PC-9 (cell line): ENCODE data around the gene C4orf36.

Experiments used
- CTCF ChIP-seq: fragments of 200-600 bp; sonication (generic); conservative IDR thresholded peaks from 2 replicates; pipeline ENCODE4 v1.6.1; 2017; ENCODE audit warnings: mixed run types, antibody characterized with exemption, mild to moderate bottlenecking, moderate library complexity
- EZH2 ChIP-seq: fragments of 200-600 bp; sonication (generic); IDR thresholded peaks from 2 replicates; pipeline ENCODE4 v1.8.0; 2017; ENCODE audit warnings: antibody characterized with exemption, low read depth

DNA sequence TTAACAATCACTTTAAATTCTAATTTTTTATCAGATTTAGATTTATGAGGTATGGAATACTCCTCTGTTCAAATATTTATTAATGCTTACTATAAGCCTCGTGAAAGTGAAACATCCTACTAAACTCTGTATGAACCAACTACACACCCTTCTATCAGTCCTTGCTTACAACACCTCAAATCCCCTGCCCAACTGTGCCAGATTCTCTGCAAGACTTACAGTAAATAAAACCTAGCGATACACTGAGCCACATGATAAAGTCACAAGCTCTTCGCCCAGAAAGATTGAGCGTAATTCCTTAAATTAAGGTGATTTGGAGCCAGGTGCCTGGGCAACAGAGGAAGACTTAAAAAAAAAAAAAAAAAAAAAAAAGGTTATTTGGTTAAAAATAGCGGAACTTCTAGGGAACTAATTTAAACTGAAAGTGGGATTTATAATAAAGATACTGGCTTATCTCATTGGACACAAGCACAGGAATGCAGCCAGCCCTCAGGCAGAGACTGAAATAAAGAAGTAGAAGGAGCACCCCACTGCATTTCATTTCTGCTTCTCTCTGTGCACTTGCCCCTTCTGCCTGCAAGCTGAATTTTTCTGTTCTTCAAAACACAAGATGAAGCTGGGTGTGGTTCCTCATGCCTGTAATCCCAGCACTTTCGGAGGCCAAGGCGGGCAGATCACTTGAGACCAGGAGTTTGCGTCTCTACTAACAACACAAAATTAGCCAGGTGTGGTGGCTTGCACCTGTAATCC lies 17.5 kb upstream of the C4orf36 start:
- no peak for TF ChIP-seq CTCF
- TF ChIP-seq EZH2, result no peak
